Retinal pigment epithelial cell (primary cell): ENCODE data around the gene SUPT3H.

Experiments
- DNase-seq: peaks from one replicate; pipeline ENCODE4 v3.0.0-alpha.2; 2010; ENCODE audit warnings: low read depth
- H3K4me3 ChIP-seq: 2 replicates; pipeline ENCODE4 v1.5.1; 2011; ENCODE audit warnings: mild to moderate bottlenecking, low read length, control low read depth, moderate library complexity
- CTCF ChIP-seq: conservative IDR thresholded peaks from 2 replicates; pipeline ENCODE4 v1.5.1; 2011; ENCODE audit warnings: low read depth, low read length, control low read depth, inconsistent platforms

SUPT3H gene

DNA sequence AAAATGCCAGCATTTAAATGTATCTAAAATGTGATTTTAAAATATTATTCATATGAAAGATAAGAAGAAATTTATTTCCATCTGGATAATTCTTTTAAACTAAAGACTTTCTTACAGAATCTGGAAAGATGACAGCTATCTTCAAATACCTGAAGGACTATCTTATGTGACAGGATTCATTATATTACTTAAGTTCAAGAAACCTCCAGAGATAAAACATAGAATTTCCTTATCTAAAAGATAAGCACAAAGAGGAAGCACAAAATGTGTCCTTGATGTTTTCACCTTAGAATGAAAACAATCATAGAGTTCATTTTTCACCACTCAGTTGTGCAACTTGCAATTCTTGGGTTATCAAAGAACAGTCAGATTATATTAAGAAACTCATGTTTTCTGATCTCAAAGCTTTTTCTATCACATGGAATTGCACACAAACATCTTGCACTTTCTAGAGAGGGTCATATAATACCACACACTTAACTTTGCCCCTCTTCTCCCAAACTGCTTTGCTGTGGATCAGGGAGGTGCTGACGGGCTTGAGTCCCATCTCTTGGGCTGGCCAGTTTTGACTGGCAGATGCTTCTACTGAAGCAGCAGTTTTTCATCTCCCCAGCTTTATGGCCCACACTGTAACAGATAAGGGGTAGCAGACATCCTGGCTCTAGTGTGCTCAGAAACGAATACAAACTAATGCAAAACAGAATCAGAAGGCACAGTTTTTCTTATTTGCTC, 522.9 kb downstream of the SUPT3H start:
- no peak for TF ChIP-seq CTCF
- DNase-seq, result no peak
- no peak overlapping the region for H3K4me3 ChIP-seq

DNA sequence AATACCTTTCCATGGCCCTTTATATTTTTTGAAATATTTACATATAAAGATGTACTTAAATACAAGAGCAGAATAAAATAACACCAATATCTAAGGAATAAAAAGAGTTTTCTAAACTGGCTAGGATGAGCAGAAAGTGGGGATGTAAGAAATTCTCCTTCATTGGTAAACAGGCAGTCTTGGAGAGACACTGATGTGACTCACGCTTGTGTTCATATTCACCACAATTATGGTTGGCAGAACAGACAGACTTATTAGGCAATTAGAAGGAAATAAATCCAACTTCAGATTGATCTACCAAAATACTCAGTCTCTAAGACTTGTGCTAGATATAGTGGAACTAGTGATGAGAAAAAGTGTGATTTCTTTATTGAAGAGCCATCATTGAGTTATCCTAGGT, 526.6 kb downstream of the SUPT3H start:
- no peak for DNase-seq
- no peak for TF ChIP-seq CTCF
- no peak overlapping the region for H3K4me3 ChIP-seq

DNA sequence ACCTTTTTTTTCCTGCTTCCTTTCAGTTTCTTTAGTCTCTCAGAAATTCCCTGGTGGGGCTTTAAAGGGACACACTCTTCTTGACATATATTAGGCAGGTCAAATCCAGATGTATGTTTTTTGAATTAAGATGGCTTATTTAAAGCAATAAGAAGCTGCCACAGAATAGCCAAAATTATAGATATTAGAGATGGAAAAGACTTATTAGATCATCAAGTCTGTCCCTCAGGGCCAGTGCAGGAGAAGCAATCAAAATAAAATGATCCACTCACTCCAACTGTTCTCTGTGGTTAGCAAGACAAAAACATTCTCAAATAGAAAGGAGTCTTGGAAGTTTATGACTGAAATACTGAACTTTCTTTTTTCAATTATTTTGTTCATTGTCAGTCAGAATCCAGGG, 527.4 kb downstream of the SUPT3H start:
- DNase-seq, result no peak
- H3K4me3 ChIP-seq, result no peak overlapping the region
- no peak for TF ChIP-seq CTCF

DNA sequence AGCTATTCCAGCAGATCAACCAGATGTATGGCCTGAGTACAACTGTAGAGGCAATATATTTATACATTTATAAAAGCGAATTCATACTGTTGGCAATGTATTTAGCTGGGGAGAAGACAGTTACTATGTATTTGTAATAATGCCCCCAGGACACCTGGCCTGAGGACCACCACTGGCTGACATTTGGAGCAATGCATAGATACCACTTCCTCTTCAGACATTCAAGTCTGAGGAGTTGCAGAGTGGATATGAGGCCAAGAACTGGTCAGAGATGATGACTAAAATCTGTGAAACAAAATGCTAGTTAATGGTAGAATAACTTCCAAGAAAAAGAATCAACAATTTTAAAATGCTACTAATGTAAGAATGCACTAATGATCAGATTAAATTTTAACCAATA, 527.9 kb downstream of the SUPT3H start:
- DNase-seq, result no peak
- no peak overlapping the region for H3K4me3 ChIP-seq
- TF ChIP-seq CTCF, result no peak

GRCh38 chr6:44843734-44844133, 534.0 kb downstream of the SUPT3H start:
- DNase-seq, result no peak
- H3K4me3 ChIP-seq, result no peak overlapping the region
- no peak for TF ChIP-seq CTCF

DNA sequence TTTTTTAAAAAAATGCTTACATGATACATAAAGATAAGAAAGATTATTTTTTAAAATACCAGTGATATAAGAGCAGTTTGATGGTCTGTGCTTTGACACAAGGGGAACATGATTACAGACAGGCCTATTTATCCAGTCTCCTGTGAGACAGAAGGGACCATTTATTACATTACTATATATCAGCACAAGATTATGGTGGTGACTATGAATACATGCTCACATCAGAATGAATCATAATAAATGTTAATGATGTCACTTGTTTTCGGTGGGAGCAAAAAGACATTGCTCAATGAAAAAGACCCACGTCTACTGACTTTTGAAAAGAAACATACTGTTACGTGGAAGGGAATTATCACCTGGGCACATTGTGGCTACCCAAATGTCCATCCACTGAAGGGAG, 535.1 kb downstream of the SUPT3H start:
- DNase-seq, result no peak
- no peak for TF ChIP-seq CTCF
- no peak overlapping the region for H3K4me3 ChIP-seq

DNA sequence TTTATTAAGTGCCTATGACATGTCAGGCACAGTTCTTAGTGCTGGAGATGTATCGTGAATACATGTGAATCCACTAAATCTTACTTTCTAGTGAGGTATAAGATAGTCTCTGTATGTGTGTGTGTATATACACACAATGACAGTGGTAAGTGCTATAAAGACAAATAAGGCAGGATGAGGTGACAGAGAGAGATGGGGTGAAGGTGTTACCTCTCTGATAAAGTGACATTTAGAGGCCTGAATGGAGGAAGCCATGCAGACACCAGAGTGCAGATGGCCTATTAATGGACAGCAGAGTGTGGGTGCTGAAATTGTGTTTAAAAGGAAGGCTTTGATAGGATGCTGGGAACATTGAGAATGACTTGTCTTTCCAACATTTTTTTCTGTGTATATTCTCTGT, 535.9 kb downstream of the SUPT3H start:
- DNase-seq, result no peak
- no peak for TF ChIP-seq CTCF

More for the DNA sequence above, 535.9 kb downstream of the SUPT3H start:
- no peak overlapping the region for H3K4me3 ChIP-seq
